Endometrium (tissue), 2 donors: ENCODE results near the gene IZUMO4.

ENCODE experiments used
- FAIRE-seq: peaks from 2 replicates; lab custom pipeline; 2012; peaks lifted over from hg19 to GRCh38; lab: Jason Lieb, UNC
- donor health status: control.
- donor health status: control.

The IZUMO4 gene

GRCh38 chr19:2108251-2109016, 11.7 kb downstream of the IZUMO4 start:
- no peak for FAIRE-seq

DNA sequence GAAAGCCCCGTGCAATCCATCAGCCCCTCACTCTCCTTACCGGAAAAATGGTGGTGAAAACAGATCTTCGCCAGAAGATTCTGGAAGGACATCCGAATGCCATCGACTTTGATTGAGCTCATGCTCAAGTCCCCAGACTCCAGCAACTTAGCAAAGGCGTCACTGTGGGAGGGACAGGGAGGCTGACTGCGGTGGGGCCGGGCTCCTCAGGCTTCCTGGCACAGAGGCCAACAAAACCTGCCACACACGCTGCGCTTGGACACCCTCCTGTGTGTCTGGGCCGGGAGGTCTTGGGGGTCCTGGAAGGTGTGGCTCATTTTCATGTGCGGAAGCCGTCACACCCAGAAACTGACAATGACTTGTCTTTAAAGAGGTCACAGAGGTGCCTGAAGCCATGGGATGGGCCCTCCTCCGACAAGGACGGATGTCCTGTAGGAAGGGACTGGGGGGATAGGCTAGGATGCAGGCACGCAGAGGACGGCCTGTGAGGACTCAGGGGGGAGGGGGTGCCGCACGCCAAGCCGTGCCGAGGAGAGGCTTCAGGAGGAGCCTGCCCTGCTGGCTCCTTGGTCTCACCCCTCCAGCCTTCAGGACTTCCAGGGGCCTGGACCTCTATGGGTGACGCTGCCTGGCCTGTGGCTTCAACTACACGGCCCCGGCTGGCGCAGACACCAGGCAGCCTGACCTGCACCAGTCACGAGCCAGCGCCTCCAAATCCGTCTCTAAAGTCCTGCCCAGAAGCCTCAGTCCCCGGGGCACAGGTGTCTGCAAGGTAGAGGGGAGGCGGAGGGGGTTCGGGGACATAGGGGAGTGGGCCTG, 12.5 kb downstream of the IZUMO4 start:
- FAIRE-seq, result no peak

- FAIRE-seq, result no peak
Measured at GRCh38 chr19:2110822-2111221, 14.1 kb downstream of the IZUMO4 start.

DNA sequence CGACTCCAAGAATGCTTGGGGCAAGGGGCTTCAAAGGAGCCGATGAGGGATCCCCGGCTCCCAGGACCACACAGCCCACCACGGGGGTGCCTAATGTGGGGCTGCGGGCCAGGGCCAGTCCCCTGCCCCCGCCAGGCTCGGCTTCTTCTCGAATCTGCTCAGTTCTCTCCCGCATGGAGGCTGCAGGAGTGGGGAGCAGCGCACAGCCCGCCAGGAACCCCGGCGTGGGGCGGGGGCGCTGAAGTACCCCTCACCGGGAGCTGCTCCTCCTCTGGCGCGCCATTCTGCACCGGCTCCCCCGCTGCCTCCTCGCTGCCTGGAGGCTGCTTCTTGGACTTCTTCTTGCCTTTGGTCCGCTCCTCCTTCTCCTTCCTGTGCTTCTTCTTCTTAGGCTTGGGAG, 14.7 kb downstream of the IZUMO4 start:
- FAIRE-seq, result no peak

DNA sequence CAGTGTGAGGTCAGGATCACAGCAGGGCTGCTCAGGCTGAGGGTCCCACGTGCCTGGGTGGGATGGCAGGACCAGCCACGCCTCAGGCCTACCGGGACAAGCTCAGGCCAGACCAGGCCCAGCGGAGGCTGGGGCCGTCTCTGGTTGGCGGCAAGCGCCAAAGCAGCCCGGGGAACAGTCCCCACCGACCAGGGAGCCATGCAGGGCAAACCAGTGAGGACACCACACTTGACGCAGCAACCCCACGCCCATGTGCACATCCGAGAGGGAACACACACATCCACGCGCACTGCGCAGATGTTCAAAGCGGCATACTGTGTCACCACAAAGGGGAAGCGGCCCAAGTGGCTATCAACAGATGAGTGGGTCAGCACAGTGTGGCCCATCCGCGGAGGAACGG, 15.2 kb downstream of the IZUMO4 start:
- FAIRE-seq, result no peak

- FAIRE-seq, result no peak
Measured at GRCh38 chr19:2112516-2113320, 16.0 kb downstream of the IZUMO4 start.

DNA sequence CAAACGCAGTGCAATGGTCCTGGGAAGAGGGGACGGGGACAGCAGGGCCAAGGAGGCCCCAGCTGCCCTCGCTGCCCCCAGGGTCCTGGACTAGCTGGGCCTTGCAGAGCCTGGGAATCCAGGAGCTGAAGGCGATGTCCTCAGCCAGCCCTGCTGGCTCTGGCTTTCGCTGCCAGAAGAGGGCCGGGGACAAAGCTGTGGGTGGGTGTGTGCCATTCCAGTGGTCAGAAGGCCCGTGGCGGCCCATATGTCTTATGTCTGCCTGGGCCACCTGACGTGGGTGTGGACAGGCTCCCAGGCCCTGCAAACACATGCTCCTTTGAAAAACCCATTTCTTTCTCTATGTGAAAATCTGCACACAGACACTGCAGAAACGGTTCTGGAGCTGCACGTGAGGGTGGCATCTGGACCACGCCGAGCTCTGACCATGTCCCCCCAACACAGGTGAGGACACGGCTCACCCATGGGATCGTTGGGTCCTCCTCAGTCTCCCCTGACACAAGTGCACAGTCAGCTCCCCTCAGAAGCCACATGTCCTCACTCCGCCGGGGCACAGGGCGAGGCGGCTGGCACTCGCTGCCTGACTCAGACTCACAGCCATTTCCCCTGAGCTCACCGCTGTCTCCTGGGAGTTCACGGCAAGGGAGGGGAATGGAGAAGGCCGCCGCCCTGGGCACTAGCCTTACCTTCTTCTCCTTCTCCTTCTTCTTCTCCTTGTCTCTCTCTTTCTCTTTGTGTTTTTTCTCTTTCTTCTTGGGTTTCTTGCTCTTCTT, 16.9 kb downstream of the IZUMO4 start:
- FAIRE-seq, result no peak

- FAIRE-seq, result no peak
Measured at GRCh38 chr19:2114218-2114617, 17.5 kb downstream of the IZUMO4 start.

GRCh38 chr19:2114821-2115220, 18.1 kb downstream of the IZUMO4 start:
- no peak for FAIRE-seq

GRCh38 chr19:2115324-2115723, 18.6 kb downstream of the IZUMO4 start:
- no peak for FAIRE-seq

GRCh38 chr19:2115911-2116426, 19.3 kb downstream of the IZUMO4 start:
- no peak for FAIRE-seq

- FAIRE-seq, result no peak
Measured at GRCh38 chr19:2116507-2116906, 19.8 kb downstream of the IZUMO4 start.

GRCh38 chr19:2117215-2117960, 20.7 kb downstream of the IZUMO4 start:
- FAIRE-seq, result no peak

- no peak for FAIRE-seq
Measured at GRCh38 chr19:2118438-2118837, 21.7 kb downstream of the IZUMO4 start.

GRCh38 chr19:2119921-2120785, 23.4 kb downstream of the IZUMO4 start:
- no peak for FAIRE-seq

DNA sequence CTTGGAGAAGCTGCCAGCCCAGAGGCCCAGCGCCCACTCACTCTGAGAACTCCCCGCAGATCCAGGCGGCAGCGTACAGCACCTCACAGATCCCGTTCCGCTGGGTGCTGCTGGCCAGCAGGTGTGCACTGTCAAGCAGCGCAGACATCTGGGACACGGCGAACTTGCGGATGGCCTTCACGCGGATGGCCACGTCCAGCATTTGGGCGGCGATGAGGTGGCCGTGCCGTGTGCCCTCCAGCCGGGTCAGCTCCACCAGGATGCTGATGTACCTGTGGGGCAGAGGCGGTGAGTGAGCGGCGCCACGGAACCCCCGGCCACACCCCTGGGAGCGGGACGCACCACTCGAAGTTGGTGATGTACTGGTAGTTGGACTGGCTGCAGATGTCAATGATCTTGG, 24.1 kb downstream of the IZUMO4 start:
- no peak for FAIRE-seq

DNA sequence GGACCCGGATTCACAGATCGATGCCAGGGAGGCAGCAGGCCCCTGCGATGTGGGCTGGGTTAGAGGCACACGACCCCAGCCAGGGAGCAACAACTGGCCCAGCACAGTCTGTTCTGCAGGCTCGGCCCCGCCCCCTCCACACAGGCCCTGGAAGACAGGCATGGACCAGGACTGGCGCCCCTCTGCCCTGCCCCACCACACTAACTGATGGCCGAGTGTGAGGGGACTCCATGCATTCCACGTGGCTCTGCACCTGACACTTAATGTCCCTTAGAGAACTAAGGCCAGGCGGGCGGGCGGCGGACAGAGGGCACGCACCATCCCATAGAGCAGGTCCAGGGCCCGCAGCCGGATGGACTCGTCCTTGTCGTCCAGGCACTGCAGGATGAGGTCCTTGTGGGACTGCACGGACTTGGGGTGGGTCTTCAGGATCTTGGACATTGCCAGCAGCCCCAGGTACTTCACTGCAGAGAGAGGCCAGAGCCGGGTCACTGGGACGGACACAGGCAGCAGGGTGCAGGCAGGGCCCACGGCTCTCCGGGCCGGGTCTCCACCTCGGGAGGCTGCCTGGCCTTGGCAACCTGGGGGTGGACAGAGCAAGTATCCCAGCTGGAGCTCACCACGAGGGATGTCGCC, 24.8 kb downstream of the IZUMO4 start:
- no peak for FAIRE-seq

DNA sequence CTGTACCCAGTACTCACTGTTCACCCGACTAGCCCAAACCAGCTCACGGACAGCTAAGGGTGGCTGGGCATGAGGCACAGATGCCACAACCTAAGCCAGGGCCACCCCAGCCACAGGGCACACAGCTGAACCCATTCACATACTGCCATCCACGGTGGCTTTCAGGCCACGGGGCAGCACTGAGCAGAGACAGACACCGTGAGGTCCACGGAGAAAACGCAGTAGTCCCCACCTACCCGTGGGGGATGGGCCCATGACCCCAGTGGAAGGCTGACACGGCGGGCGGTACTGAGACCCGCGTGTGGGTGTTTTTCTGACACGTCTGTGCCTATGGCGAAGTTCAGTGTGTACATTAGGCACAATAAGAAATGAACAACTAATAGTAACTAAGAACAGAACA, 25.5 kb downstream of the IZUMO4 start:
- no peak for FAIRE-seq

- FAIRE-seq, result no peak
Measured at GRCh38 chr19:2122982-2123381, 26.3 kb downstream of the IZUMO4 start.
